Measurements from ENCODE around the gene CAMK2B.

Gene CAMK2B

DNA sequence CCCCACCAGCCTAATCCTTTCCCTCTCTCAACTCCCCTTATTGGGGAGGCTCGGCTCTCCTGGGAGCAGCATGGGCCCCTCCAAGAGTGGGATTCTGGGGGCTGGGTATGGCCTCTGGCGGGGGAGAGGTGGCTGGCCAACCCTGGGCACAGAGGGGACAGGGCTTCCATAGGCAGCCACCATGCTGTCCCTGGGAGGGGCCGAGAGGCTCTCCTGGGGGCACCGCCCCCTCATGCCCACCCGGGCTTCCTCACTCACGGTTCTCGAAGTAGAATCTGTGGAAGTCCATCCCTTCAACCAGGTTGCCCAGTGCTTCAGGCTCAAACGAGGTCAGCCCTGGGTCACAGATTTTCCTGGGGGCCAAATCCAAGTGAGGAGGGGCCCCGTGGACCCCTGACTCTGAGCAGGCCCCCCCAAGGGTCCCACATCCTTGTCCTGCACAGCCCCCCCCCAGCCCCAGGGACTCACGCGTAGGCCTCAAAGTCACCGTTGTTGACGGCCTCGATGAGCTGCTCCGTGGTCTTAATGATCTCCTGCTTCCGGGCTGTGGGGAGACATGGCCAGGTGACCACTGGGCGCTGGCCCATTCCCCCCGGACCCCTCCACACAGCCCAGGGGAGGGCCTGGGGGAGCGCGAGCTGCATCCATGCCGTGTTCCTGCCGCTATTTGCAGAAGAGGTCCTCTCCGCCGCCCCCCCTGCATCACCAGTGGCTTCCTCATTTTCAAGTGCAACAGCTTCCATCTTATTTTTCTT lies 104.9 kb downstream of the CAMK2B start:
- H3K9me3 ChIP-seq (ENCODE audit: low read length): no peaks in the 10 kb centered on the region
- H3K27me3 ChIP-seq (ENCODE audit: control insufficient read depth in 1 of 2, insufficient read depth in 2 of 2, low read length in 2 of 2): peaks cover 0 to 22% of the 10 kb centered on the region in 2 donors
- H3K36me3 ChIP-seq (ENCODE audit: insufficient read depth, low read length): no peaks in the 10 kb centered on the region
- H3K4me1 ChIP-seq (ENCODE audit: insufficient read depth, low read length): no peaks in the 10 kb centered on the region
- H3K27ac ChIP-seq (ENCODE audit: low read depth, low read length): no peak overlapping the region
- no peak overlapping the region for H3K4me3 ChIP-seq (ENCODE audit: low read depth in 1 of 2, low read length in 2 of 2)
- H3K9ac ChIP-seq (ENCODE audit: low read length): no peak overlapping the region

DNA sequence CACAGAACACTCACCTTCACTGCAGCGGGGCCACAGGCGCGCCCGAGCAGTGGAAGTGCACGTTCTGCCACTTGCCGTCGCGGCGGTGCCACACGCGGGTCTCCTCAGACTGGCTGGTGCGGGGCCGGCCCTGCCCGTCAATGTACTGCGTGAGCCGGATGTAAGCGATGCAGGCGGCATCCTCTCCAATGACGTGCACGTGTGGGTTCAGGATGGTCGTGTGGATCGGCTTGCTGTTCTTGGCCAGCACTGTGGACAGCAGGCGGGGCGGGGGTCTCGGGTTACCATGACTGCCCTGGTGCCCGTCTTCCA lies 105.4 kb downstream of the CAMK2B start:
- no peak overlapping the region for H3K9ac ChIP-seq (ENCODE audit: low read length)
- no peaks in the 10 kb centered on the region for H3K9me3 ChIP-seq (ENCODE audit: low read length)
- no peaks in the 10 kb centered on the region for H3K36me3 ChIP-seq (ENCODE audit: insufficient read depth, low read length)
- no peak overlapping the region for H3K4me3 ChIP-seq (ENCODE audit: low read depth in 1 of 2, low read length in 2 of 2)
- no peaks in the 10 kb centered on the region for H3K4me1 ChIP-seq (ENCODE audit: insufficient read depth, low read length)
- H3K27ac ChIP-seq (ENCODE audit: low read depth, low read length): no peak overlapping the region
- H3K27me3 ChIP-seq (ENCODE audit: control insufficient read depth in 1 of 2, insufficient read depth in 2 of 2, low read length in 2 of 2): peaks cover 0 to 17% of the 10 kb centered on the region in 2 donors

DNA sequence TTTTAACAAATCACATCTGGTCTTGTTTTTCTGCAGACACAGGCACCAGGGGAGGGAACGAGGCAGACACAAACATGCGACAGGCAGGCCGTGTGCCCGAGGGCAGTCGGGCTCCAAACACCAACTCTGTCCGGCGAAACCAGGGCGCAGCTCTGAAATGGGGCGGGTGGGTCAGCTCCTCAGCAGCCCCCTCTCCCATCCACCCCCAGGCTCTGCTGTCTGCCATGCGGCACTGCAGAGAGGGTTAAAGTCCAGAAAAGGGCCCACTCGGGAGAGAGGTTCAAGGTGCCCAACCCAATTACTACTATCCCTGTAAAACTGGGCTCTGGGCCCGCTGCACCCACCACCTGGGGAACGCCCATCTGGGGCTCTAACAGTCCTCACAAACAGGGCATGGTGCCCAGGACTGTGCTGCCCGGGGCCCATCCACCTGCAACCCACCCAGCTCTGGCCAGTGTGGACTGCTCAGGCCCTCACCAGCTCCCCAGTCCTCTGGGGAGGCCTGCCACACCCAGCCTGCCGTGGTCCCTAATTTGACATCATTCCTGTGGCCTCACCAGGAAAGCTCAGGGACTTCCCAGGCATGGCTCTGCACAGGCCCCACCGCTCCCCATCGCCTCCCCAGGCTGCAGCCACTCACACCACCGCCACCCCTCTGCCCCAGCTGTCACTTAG lies 105.9 kb downstream of the CAMK2B start:
- Histone ChIP-seq H3K9me3 (ENCODE audit: low read length) (no peaks in the 10 kb centered on the region), H3K36me3 (ENCODE audit: insufficient read depth, low read length) (no peaks in the 10 kb centered on the region), H3K4me3 (ENCODE audit: low read depth in 1 of 2, low read length in 2 of 2) (no peak overlapping the region), H3K27me3 (ENCODE audit: control insufficient read depth in 1 of 2, insufficient read depth in 2 of 2, low read length in 2 of 2) (peaks cover 0 to 12% of the 10 kb centered on the region in 2 donors), H3K27ac (ENCODE audit: low read depth, low read length) (no peak overlapping the region), H3K4me1 (ENCODE audit: insufficient read depth, low read length) (no peaks in the 10 kb centered on the region), H3K9ac (ENCODE audit: low read length) (no peak overlapping the region)

DNA sequence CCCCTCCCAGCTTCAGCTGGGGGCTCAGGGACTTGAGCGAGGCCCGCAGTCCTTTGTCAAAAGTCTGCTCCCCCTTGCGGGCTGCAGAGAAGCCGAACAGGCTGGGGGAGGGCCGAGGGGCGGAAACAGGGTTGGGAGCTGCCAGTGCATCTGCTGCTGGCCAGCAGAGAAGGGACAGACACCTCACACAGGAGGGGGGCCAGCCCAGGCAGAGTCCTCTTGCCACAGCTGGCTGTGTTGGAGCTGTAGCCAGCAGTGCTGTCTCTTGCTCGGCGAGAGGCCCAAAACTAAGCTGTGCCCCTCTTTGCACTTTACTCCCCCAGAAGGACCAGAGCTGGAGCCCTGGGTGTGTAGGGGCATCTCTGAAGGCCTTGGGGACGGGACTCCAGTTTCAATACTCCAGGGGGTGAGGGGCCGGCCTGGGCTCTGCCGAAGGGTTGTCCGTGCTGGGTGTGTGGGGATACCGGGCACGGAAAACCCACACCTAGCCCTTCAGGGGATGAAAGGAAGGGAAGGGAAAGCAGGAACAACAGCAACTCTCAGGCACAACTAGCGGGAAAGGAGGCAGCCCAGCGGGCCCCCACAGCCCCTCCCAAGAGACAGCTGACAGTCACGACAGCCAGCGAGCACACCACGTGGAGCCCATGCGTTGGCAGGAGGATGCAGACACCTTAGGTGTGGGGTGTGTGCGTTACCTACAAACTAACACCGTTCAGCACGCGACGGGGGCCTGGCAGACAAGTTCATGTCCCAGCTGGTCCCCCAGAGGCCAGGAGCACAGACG lies 106.8 kb downstream of the CAMK2B start:
- no peak overlapping the region for H3K4me3 ChIP-seq (ENCODE audit: low read depth in 1 of 2, low read length in 2 of 2)
- peaks cover 0 to 10% of the 10 kb centered on the region in 2 donors for H3K27me3 ChIP-seq (ENCODE audit: control insufficient read depth in 1 of 2, insufficient read depth in 2 of 2, low read length in 2 of 2)
- H3K9ac ChIP-seq (ENCODE audit: low read length): no peak overlapping the region
- no peaks in the 10 kb centered on the region for H3K4me1 ChIP-seq (ENCODE audit: insufficient read depth, low read length)
- H3K9me3 ChIP-seq (ENCODE audit: low read length): no peaks in the 10 kb centered on the region
- no peaks in the 10 kb centered on the region for H3K36me3 ChIP-seq (ENCODE audit: insufficient read depth, low read length)
- H3K27ac ChIP-seq (ENCODE audit: low read depth, low read length): no peak overlapping the region

DNA sequence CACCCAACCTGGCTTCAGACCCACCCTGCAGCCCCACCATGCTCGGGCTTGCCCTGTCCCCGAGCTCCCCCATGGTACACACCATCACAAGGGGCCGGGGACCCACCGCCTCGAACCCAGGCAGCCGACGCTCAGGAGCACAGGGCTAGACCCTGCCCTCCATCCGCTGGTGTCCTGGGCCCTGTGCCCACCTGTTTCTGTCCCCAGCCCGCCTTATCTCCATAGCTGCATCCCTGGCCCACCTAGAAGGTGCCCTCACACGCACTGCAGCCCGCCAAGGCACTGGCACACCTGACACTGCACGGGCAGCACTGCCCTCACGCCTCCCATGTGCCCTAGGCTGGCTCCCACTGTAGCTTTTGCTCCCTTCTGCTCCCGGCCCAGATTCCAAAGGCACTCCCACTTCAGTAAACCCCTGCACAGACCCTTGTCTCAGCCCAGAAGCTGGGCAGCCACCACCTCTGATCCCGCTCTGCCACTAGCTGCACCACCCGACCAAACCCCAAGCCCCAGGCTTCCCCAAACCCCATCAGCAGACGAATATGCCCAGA lies 107.5 kb downstream of the CAMK2B start:
- Histone ChIP-seq H3K4me3 (ENCODE audit: low read depth in 1 of 2, low read length in 2 of 2) (no peak overlapping the region), H3K9ac (ENCODE audit: low read length) (no peak overlapping the region), H3K9me3 (ENCODE audit: low read length) (no peaks in the 10 kb centered on the region), H3K36me3 (ENCODE audit: insufficient read depth, low read length) (peaks cover 4% of the 10 kb centered on the region), H3K27ac (ENCODE audit: low read depth, low read length) (no peak overlapping the region), H3K4me1 (ENCODE audit: insufficient read depth, low read length) (no peaks in the 10 kb centered on the region), H3K27me3 (ENCODE audit: control insufficient read depth in 1 of 2, insufficient read depth in 2 of 2, low read length in 2 of 2) (peaks cover 0 to 10% of the 10 kb centered on the region in 2 donors)

DNA sequence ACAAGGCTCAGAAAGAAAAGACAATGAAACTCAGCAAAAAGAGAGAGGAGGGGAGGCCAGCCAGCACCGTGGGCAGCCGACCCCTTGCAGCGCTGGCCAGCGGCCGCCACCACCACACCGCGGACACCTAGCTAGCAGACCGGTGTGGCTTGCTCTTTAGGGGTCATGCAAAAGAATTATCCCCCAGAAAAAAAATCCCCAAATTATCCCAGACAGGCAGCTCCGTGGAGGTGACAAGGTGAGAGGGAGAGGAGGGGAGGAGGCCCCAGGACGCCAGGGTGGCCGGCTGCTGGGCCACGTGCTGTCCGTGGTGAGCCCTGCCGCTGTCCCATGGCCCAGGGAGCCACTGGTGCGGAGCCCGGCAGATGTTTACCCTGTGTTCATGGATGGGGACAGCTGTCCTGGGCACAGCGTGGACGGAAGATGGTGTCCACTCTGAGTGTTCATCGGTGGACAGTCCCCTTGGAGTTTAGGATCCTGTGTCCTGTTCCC lies 108.1 kb downstream of the CAMK2B start:
- no peaks in the 10 kb centered on the region for H3K9me3 ChIP-seq (ENCODE audit: low read length)
- no peak overlapping the region for H3K4me3 ChIP-seq (ENCODE audit: low read depth in 1 of 2, low read length in 2 of 2)
- H3K9ac ChIP-seq (ENCODE audit: low read length): no peak overlapping the region
- no peaks in the 10 kb centered on the region for H3K4me1 ChIP-seq (ENCODE audit: insufficient read depth, low read length)
- H3K27me3 ChIP-seq (ENCODE audit: control insufficient read depth in 1 of 2, insufficient read depth in 2 of 2, low read length in 2 of 2): peaks cover 0 to 10% of the 10 kb centered on the region in 2 donors
- peaks cover 10% of the 10 kb centered on the region for H3K36me3 ChIP-seq (ENCODE audit: insufficient read depth, low read length)
- no peak overlapping the region for H3K27ac ChIP-seq (ENCODE audit: low read depth, low read length)

DNA sequence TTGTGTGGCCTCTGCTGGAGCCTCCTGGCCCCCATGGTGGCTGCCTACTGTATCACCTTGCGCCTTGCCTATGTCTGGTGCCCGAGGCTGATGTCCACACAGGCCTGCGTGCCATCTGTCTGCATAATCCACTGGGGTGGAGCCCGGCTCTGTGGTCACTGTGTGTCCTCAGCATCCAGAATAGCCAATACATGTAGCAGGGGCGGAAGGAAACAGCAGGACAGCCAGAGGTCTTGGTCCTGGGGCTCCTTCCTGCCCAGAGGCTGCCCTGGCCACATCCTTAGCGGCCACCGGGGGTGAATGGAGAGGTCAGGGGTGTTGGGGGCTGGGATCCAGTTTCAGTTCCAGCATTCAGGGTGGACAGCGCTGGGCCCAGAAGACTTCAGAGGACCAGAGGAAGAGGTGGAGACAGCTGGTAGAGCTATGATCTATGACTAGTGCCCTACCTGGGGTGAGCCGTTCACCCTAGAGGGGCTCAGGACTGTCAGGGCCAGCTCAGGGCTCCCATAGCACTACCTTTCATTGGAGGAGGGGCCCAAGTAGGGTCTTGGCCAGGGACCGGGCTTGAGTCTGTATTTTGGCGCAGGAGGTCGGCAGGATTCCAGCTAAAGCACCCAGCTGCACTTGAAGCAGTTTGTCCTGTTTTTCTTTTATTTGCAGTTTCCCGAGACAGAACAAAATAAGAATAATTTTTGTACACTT lies 108.7 kb downstream of the CAMK2B start:
- Histone ChIP-seq H3K27ac (ENCODE audit: low read depth, low read length) (no peak overlapping the region), H3K9me3 (ENCODE audit: low read length) (no peaks in the 10 kb centered on the region), H3K4me3 (ENCODE audit: low read depth in 1 of 2, low read length in 2 of 2) (no peak overlapping the region), H3K36me3 (ENCODE audit: insufficient read depth, low read length) (peaks cover 16% of the 10 kb centered on the region), H3K4me1 (ENCODE audit: insufficient read depth, low read length) (no peaks in the 10 kb centered on the region), H3K9ac (ENCODE audit: low read length) (no peak overlapping the region), H3K27me3 (ENCODE audit: control insufficient read depth in 1 of 2, insufficient read depth in 2 of 2, low read length in 2 of 2) (peaks cover 0 to 10% of the 10 kb centered on the region in 2 donors)

DNA sequence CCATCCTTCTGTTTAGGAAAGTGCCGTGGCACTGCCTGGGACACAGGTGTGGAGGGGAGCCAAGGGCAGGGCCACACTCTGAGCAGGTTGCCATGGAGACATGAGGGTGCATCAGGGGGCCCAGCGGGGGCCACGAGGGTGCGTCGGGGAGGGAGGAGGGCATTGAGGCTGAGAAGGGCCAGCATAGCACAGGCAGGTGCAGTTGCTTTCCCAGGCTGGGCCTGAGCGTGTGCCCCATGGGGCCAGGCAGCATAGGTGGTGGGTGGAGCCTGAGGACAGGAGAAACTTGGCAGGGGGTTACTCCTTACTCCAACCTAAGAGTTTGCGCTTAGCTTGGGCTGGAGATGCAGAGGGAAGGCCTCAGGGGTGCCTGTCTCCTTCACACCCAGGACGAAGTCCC lies 109.4 kb downstream of the CAMK2B start:
- Histone ChIP-seq H3K9me3 (ENCODE audit: low read length) (no peaks in the 10 kb centered on the region), H3K36me3 (ENCODE audit: insufficient read depth, low read length) (peaks cover 22% of the 10 kb centered on the region), H3K27me3 (ENCODE audit: control insufficient read depth in 1 of 2, insufficient read depth in 2 of 2, low read length in 2 of 2) (peaks cover 0 to 8% of the 10 kb centered on the region in 2 donors), H3K4me3 (ENCODE audit: low read depth in 1 of 2, low read length in 2 of 2) (no peak overlapping the region), H3K27ac (ENCODE audit: low read depth, low read length) (no peak overlapping the region), H3K4me1 (ENCODE audit: insufficient read depth, low read length) (no peaks in the 10 kb centered on the region), H3K9ac (ENCODE audit: low read length) (no peak overlapping the region)

DNA sequence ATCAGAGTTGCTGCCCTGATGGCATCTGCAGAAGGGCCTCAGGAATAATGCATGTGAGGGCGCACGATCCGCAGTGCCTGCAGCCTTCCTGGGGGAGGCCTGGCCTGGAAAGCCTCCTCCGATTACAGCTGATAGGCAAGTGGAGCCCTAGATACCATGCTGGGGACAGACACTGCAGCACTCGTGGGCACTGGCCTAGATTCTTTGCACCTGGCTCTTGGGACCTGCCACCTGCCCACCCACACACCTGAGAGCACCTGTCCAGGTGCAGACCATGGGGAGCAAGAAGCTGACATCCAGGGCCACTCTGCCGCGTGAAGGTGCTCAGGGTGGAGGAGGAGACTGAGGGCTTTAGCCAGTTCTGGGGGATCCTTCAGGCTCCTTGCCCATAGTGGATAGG lies 109.9 kb downstream of the CAMK2B start:
- Histone ChIP-seq H3K36me3 (ENCODE audit: insufficient read depth, low read length) (peaks cover 27% of the 10 kb centered on the region), H3K4me3 (ENCODE audit: low read depth in 1 of 2, low read length in 2 of 2) (no peak overlapping the region), H3K27me3 (ENCODE audit: control insufficient read depth in 1 of 2, insufficient read depth in 2 of 2, low read length in 2 of 2) (peaks cover 0 to 5% of the 10 kb centered on the region in 2 donors), H3K27ac (ENCODE audit: low read depth, low read length) (no peak overlapping the region), H3K9ac (ENCODE audit: low read length) (no peak overlapping the region), H3K9me3 (ENCODE audit: low read length) (no peaks in the 10 kb centered on the region), H3K4me1 (ENCODE audit: insufficient read depth, low read length) (no peaks in the 10 kb centered on the region)

DNA sequence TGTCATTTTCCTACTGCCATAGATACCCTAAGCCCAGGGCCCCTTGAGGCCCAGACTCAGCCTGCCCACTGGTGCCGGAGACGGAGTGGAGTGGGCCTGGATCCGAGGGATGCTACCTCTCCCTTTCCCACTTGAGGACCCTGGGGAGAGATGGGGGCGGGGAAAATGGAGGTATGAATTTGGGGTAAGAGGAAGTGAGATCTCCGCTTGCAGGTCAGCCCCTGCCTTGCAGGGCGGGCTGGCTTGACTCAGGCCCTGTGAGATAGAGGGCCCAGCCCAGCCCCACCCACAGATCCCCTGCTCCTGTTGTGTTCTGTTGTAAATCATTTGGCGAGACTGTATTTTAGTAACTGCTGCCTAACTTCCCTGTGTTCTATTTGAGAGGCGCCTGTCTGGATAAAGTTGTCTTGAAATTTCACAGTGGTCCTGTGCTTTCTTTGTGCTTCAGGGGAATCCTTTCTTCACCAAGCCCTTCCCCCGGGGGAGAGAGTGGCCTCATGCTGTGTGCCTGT lies 111.5 kb downstream of the CAMK2B start:
- peaks cover 42% of the 10 kb centered on the region for H3K36me3 ChIP-seq (ENCODE audit: insufficient read depth, low read length)
- no peaks in the 10 kb centered on the region for H3K9me3 ChIP-seq (ENCODE audit: low read length)
- no peak overlapping the region for H3K27ac ChIP-seq (ENCODE audit: low read depth, low read length)
- H3K27me3 ChIP-seq (ENCODE audit: control insufficient read depth in 1 of 2, insufficient read depth in 2 of 2, low read length in 2 of 2): peaks cover 0 to 5% of the 10 kb centered on the region in 2 donors
- no peak overlapping the region for H3K4me3 ChIP-seq (ENCODE audit: low read depth in 1 of 2, low read length in 2 of 2)
- no peaks in the 10 kb centered on the region for H3K4me1 ChIP-seq (ENCODE audit: insufficient read depth, low read length)
- H3K9ac ChIP-seq (ENCODE audit: low read length): no peak overlapping the region
